ENCODE data around the gene MPHOSPH9. TPM values are rescaled to one million over a fixed set of nuclear protein-coding genes. Genes with fewer than 3 reads are reported as not detected.

MPHOSPH9 gene
- total RNA-seq, 1 experiment from 2014 or later, result 44.9 TPM

DNA sequence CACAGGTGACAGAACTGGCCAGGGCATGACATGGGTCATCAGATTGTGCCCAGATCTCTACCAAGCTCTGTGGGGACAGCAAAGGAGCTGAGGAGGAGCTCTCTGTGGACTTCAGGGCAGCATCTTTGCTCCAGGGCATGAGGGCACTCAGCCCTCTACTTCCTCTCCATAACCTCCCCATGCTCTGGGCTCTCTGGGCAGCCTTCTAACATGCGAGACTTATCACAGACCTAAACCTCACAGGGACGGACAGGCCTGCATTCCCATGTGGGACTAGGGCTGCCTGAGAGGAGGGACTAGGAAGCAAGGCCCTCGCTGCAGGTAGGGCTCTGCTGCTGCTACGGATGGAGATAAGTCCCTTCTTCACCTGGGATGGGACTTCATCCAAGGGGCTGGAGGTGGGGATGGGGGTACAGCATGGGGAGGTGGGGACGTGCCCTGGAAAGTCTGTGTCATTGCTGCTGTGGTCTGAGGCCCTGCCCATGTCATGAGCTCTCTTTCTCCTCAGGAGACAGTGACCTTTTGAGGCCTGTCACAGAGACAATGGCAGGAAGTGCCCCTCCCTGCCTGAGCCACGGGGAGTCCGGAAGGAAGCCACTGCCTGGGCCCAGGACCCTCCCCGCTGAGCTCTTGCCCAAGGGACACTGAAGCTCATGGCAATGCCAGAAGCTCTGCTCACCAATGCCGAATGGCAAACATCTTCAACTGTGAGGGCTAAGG, 126.1 kb downstream of the MPHOSPH9 start:
- peaks cover 8 to 36% of the 10 kb centered on the region in 2 experiments for H3K4me1 ChIP-seq (ENCODE audit: control insufficient read depth in 1 of 2, insufficient read depth in 2 of 2, low read length in 2 of 2)
- DNase-seq (ENCODE audit: low read depth, low spot score) (no peak), ATAC-seq (peak; percentile 58; the same call in 1 of the 2 replicates)
- H3K27me3 ChIP-seq (ENCODE audit: insufficient read depth, low read length), result no peaks in the 10 kb centered on the region
- no peak overlapping the region for H3K4me3 ChIP-seq (replicated peaks in 1 of 2; ENCODE audit: low read depth in 1 of 2, low read length in 2 of 2)
- BruUV-seq (replicated peaks), result no TSS peak
- intact Hi-C loops (cut with micrococcal nuclease), result no loop called here
- RAD21 ChIA-PET (ENCODE audit: low non-redundant PET in 1 of 2, low total read pairs in 2 of 2, uncharacterized antibody in 2 of 2, unreplicated experiment in 2 of 2), result no interaction called here
- peak overlapping the region; percentile 33 for H3K4me2 ChIP-seq (ENCODE audit: low read length)
- no peaks in the 10 kb centered on the region for H3K9me3 ChIP-seq (ENCODE audit: control insufficient read depth in 1 of 2, insufficient read depth in 1 of 2, low read depth in 1 of 2, low read length in 2 of 2)
- no peaks in the 10 kb centered on the region for H4K20me1 ChIP-seq (ENCODE audit: insufficient read depth)
- no peaks in the 10 kb centered on the region for H3K36me3 ChIP-seq (ENCODE audit: control insufficient read depth in 1 of 2, insufficient read depth in 2 of 2, low read length in 2 of 2)
- CTCF ChIA-PET, result no interaction called here
- H3K27ac ChIP-seq (ENCODE audit: low read depth, low read length), result no peak overlapping the region; the same call in 1 of the 2 replicates
- no peak overlapping the region for H2AFZ ChIP-seq (ENCODE audit: low read depth, low read length, poor library complexity, severe bottlenecking)
- POLR2A ChIA-PET, result no interaction called here
- no peak; the same call in 1 of the 2 replicates for TF ChIP-seq JUND (IDR thresholded peaks at IDR 0.05)
- TF ChIP-seq, protein P1, sequence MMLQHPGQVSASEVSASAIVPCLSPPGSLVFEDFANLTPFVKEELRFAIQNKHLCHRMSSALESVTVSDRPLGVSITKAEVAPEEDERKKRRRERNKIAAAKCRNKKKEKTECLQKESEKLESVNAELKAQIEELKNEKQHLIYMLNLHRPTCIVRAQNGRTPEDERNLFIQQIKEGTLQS (IDR thresholded peaks at IDR 0.05), result no peak
- no peak for TF ChIP-seq ELF1 (IDR thresholded peaks at IDR 0.05; ENCODE audit: borderline replicate concordance, low read depth)
- TF ChIP-seq SP1 (IDR thresholded peaks at IDR 0.05; ENCODE audit: low read depth), result peak; percentile 39; the same call in 1 of the 2 replicates
- no peak for TF ChIP-seq ZFX (IDR thresholded peaks at IDR 0.05)
- H3K9me2 ChIP-seq (ENCODE audit: insufficient read depth), result no peaks in the 10 kb centered on the region
- no peak overlapping the region; the same call in 1 of the 2 replicates for H3K9ac ChIP-seq (ENCODE audit: low read length)
- H3K79me2 ChIP-seq (ENCODE audit: insufficient read depth, low read length), result no peaks in the 10 kb centered on the region

DNA sequence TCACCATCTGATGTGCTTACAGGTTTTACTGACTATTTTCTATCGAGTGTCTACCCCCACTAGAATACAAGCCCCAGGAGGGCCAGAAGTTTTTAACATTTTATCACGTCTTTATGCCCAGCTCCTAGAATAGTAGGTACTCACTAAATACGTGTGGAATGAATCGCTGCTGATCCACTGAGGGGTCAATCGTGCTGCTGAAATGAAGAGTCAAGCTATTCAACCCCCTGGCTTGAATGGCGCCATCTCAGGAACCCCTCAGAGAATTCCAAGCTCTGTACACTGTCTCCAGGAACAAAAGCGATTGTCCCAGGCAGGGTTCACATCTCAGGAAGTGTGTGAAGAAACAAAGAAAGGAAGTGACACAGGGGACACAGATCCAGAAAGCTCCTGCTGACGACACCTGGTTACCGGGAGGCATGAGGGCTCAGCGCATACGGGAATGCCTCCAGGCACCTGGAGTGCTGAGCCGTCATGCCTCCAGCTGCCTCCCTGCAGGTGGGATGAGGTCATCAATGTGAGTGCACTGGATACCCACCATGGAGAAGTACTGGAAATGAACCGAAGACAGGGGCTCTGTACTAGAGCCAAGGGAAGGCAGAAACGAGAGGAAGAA, 127.6 kb downstream of the MPHOSPH9 start:
- Histone ChIP-seq H2AFZ (ENCODE audit: low read depth, low read length, poor library complexity, severe bottlenecking) (no peak overlapping the region), H3K9ac (ENCODE audit: low read length) (no peak overlapping the region), H3K79me2 (ENCODE audit: insufficient read depth, low read length) (no peaks in the 10 kb centered on the region), H4K20me1 (ENCODE audit: insufficient read depth) (no peaks in the 10 kb centered on the region), H3K9me2 (ENCODE audit: insufficient read depth) (no peaks in the 10 kb centered on the region), H3K9me3 (ENCODE audit: control insufficient read depth in 1 of 2, insufficient read depth in 1 of 2, low read depth in 1 of 2, low read length in 2 of 2) (no peaks in the 10 kb centered on the region), H3K27me3 (ENCODE audit: insufficient read depth, low read length) (no peaks in the 10 kb centered on the region), H3K4me1 (ENCODE audit: control insufficient read depth in 1 of 2, insufficient read depth in 2 of 2, low read length in 2 of 2) (peaks cover 8 to 36% of the 10 kb centered on the region in 2 experiments), H3K36me3 (ENCODE audit: control insufficient read depth in 1 of 2, insufficient read depth in 2 of 2, low read length in 2 of 2) (no peaks in the 10 kb centered on the region), H3K4me3 (replicated peaks in 1 of 2; ENCODE audit: low read depth in 1 of 2, low read length in 2 of 2) (no peak overlapping the region), H3K4me2 (ENCODE audit: low read length) (no peak overlapping the region), H3K27ac (ENCODE audit: low read depth, low read length) (no peak overlapping the region)
- ATAC-seq (no peak), DNase-seq (ENCODE audit: low read depth, low spot score) (no peak)
- ChIA-PET RAD21 (ENCODE audit: low non-redundant PET in 1 of 2, low total read pairs in 2 of 2, uncharacterized antibody in 2 of 2, unreplicated experiment in 2 of 2) (no interaction called here), POLR2A (no interaction called here), CTCF (interaction anchor here (1.4 kb wide), 1 partner anchor 62 kb away, joined by 3 read pairs; no protein-coding TSS in a partner anchor)
- BruUV-seq (replicated peaks), result no TSS peak
- intact Hi-C loops (cut with micrococcal nuclease), result no loop called here
- no peak for TF ChIP-seq CBX3 (IDR thresholded peaks at IDR 0.05; ENCODE audit: low read depth)
- TF ChIP-seq SIN3A (IDR thresholded peaks at IDR 0.05; ENCODE audit: low read depth), result no peak

Measured in HCT116 (cell line).